Mesenchymal stem cell (in vitro differentiated cells and primary cell): ENCODE results near the gene IGSF22.

Source experiments
- DNase-seq: peaks from one replicate; pipeline ENCODE4 v3.0.0-alpha.2; 2013
- H2AFZ ChIP-seq: one replicate; pipeline ENCODE4 v1.6.1; 2013; ENCODE audit warnings: low read depth, mild to moderate bottlenecking, control low read depth, inconsistent platforms, low read length, moderate library complexity
- H2AK5ac ChIP-seq: 2 replicates; pipeline ENCODE4 v1.6.1; 2013; ENCODE audit warnings: low read length, moderate library complexity, mild to moderate bottlenecking, inconsistent platforms; ENCODE audit not compliant: severe bottlenecking
- H2BK120ac ChIP-seq: one replicate; pipeline ENCODE4 v1.6.1; 2013; ENCODE audit warnings: low read depth, mild to moderate bottlenecking, inconsistent platforms, low read length, moderate library complexity
- H2BK12ac ChIP-seq, 2 experiments: one replicate each; pipeline ENCODE4 v1.6.1; 2013; ENCODE audit warnings: inconsistent platforms in 2 of 2, low read length in 2 of 2, mild to moderate bottlenecking in 2 of 2, moderate library complexity in 2 of 2, control low read depth in 1 of 2
- H2BK15ac ChIP-seq: one replicate; pipeline ENCODE4 v1.6.1; 2013; ENCODE audit warnings: mild to moderate bottlenecking, low read depth, inconsistent platforms; ENCODE audit not compliant: poor library complexity, severe bottlenecking
- H2BK5ac ChIP-seq: 2 replicates; pipeline ENCODE4 v1.6.1; 2013; ENCODE audit warnings: low read depth, mild to moderate bottlenecking, low read length, control low read depth, inconsistent platforms; ENCODE audit not compliant: poor library complexity, severe bottlenecking
- H3K14ac ChIP-seq, 2 experiments: one replicate each; pipeline ENCODE4 v1.6.1; 2013; ENCODE audit warnings: inconsistent platforms in 2 of 2, low read length in 2 of 2, control low read depth in 1 of 2, mild to moderate bottlenecking in 1 of 2, moderate library complexity in 1 of 2
- H3K18ac ChIP-seq, 2 experiments: one replicate each; pipeline ENCODE4 v1.6.1; 2013; ENCODE audit warnings: inconsistent platforms in 2 of 2, low read length in 2 of 2, control low read depth in 1 of 2, low read depth in 1 of 2, mild to moderate bottlenecking in 1 of 2
- H3K23ac ChIP-seq, 2 experiments: one replicate each; pipeline ENCODE4 v1.6.1; 2013; ENCODE audit warnings: inconsistent platforms in 2 of 2, low read length in 2 of 2, mild to moderate bottlenecking in 2 of 2, moderate library complexity in 2 of 2, control low read depth in 1 of 2
- H3K27ac ChIP-seq: 2 replicates; pipeline ENCODE4 v1.5.1; 2013; ENCODE audit warnings: mild to moderate bottlenecking, moderate library complexity, low read length, control low read depth, inconsistent platforms; ENCODE audit not compliant: poor library complexity, severe bottlenecking
- H3K27me3 ChIP-seq, 2 experiments: 2 replicates each; pipeline versions ENCODE4 v1.6.1 to v1.7.0; 2013; ENCODE audit warnings: low read length in 2 of 2, mild to moderate bottlenecking in 2 of 2, moderate library complexity in 2 of 2, control low read depth in 1 of 2, inconsistent platforms in 1 of 2; ENCODE audit not compliant: control insufficient read depth in 1 of 2, insufficient read depth in 1 of 2
- H3K36me3 ChIP-seq, 2 experiments: 2 replicates each; pipeline versions ENCODE4 v1.6.1 to v1.7.0; 2013; ENCODE audit warnings: low read length in 2 of 2, control low read depth in 1 of 2, inconsistent platforms in 1 of 2, low read depth in 1 of 2, mild to moderate bottlenecking in 1 of 2; ENCODE audit not compliant: insufficient read depth in 2 of 2, control insufficient read depth in 1 of 2
- H3K4ac ChIP-seq, 2 experiments: one replicate each; pipeline ENCODE4 v1.6.1; 2013; ENCODE audit warnings: inconsistent platforms in 2 of 2, low read length in 2 of 2, mild to moderate bottlenecking in 2 of 2, moderate library complexity in 2 of 2, control low read depth in 1 of 2, low read depth in 1 of 2
- H3K4me1 ChIP-seq: 2 replicates; pipeline ENCODE4 v1.6.1; 2013; ENCODE audit warnings: low read depth, low read length, control low read depth; ENCODE audit not compliant: control insufficient read depth, insufficient read depth
- H3K4me2 ChIP-seq: 2 replicates; pipeline ENCODE4 v1.6.1; 2013; ENCODE audit warnings: low read length, mild to moderate bottlenecking, inconsistent platforms; ENCODE audit not compliant: poor library complexity, severe bottlenecking
- H3K4me3 ChIP-seq, 2 experiments: 2 replicates each; pipeline versions ENCODE4 v1.5.1 to v1.7.0; 2013; ENCODE audit warnings: low read length in 2 of 2, mild to moderate bottlenecking in 2 of 2, control low read depth in 1 of 2, low read depth in 1 of 2; ENCODE audit not compliant: insufficient read depth in 1 of 2
- H3K79me1 ChIP-seq: replicated peaks from 2 replicates; pipeline ENCODE4 v1.6.1; 2013; ENCODE audit warnings: mild to moderate bottlenecking, control low read depth, low read length, inconsistent platforms; ENCODE audit not compliant: poor library complexity, severe bottlenecking
- H3K9ac ChIP-seq: 2 replicates; pipeline ENCODE4 v1.7.0; 2013; ENCODE audit warnings: mild to moderate bottlenecking, low read length, moderate library complexity
- H3K9me3 ChIP-seq: 2 replicates; pipeline ENCODE4 v1.7.0; 2013; ENCODE audit warnings: mild to moderate bottlenecking, low read length; ENCODE audit not compliant: control insufficient read depth
- H4K8ac ChIP-seq: one replicate; pipeline ENCODE4 v1.6.1; 2013; ENCODE audit warnings: inconsistent platforms, mild to moderate bottlenecking, low read length, moderate library complexity
- H4K91ac ChIP-seq: one replicate; pipeline ENCODE4 v1.6.1; 2013; ENCODE audit warnings: mild to moderate bottlenecking, low read length, inconsistent platforms
- WGBS: methylation state at CpG from one replicate; pipeline ENCODE4 v1.1.7; 2013; ENCODE audit warnings: mixed read lengths; 5-methylcytosine and 5-hydroxymethylcytosine counted together

The IGSF22 gene

DNA sequence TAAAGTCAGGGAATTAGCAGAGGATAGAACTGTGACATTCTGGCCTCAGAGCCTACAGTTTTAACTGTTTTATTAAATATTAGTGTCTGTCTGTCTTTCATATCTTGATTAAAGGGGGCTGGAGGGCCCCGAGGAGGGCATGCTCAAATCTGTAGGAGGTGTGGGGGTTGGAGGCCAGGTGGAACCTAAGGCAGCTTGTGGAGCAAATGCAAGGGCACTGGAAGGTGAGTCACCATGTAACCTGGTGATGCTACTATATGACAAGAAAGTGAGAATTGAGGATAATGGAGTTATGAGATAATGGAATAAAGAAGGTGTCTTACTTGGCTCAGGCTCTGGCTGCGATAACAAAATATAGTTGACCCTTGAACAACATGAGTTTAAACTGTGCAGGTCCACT lies 54.7 kb downstream of the IGSF22 start:
- Histone ChIP-seq H3K14ac (no peak overlapping the region), H3K79me1 (no peaks in the 10 kb centered on the region), H3K36me3 (no peaks in the 10 kb centered on the region), H4K8ac (no peak overlapping the region), H2AK5ac (no peak overlapping the region), H3K9me3 (no peaks in the 10 kb centered on the region), H2BK5ac (no peak overlapping the region), H2BK120ac (no peak overlapping the region), H2BK12ac (no peak overlapping the region), H3K23ac (no peak overlapping the region), H2BK15ac (no peak overlapping the region), H3K18ac (no peak overlapping the region), H3K9ac (no peak overlapping the region), H3K27me3 (no peaks in the 10 kb centered on the region), H3K27ac (no peak overlapping the region), H4K91ac (no peak overlapping the region), H3K4me1 (no peaks in the 10 kb centered on the region), H3K4me2 (no peak overlapping the region), H2AFZ (no peak overlapping the region), H3K4me3 (no peak overlapping the region), H3K4ac (no peak overlapping the region)
- no peak for DNase-seq
- 88% methylated on average over 2 of the region's 2 CpGs for WGBS

GRCh38 chr11:18669711-18670110 lies 56.3 kb downstream of the IGSF22 start:
- H3K23ac ChIP-seq, result no peak overlapping the region
- no peak overlapping the region for H3K14ac ChIP-seq
- peak overlapping the region in 1 of 2 experiments; percentile 13 for H3K4me3 ChIP-seq
- H3K27me3 ChIP-seq, result peaks cover 0 to 7% of the 10 kb centered on the region in 2 experiments
- no peak for DNase-seq
- WGBS, result 59% methylated on average over 3 of the region's 4 CpGs
- H3K9me3 ChIP-seq, result no peaks in the 10 kb centered on the region
- no peak overlapping the region for H2BK120ac ChIP-seq
- no peak overlapping the region for H3K18ac ChIP-seq
- no peak overlapping the region for H2AK5ac ChIP-seq
- no peak overlapping the region for H4K8ac ChIP-seq
- no peaks in the 10 kb centered on the region for H3K36me3 ChIP-seq
- H2BK15ac ChIP-seq, result no peak overlapping the region
- no peaks in the 10 kb centered on the region for H3K4me1 ChIP-seq
- H4K91ac ChIP-seq, result no peak overlapping the region
- no peaks in the 10 kb centered on the region for H3K79me1 ChIP-seq
- peak overlapping the region; percentile 40 for H3K9ac ChIP-seq
- H3K27ac ChIP-seq, result no peak overlapping the region
- H2BK12ac ChIP-seq, result no peak overlapping the region
- H3K4me2 ChIP-seq, result no peak overlapping the region
- no peak overlapping the region for H3K4ac ChIP-seq
- H2AFZ ChIP-seq, result no peak overlapping the region
- H2BK5ac ChIP-seq, result no peak overlapping the region

DNA sequence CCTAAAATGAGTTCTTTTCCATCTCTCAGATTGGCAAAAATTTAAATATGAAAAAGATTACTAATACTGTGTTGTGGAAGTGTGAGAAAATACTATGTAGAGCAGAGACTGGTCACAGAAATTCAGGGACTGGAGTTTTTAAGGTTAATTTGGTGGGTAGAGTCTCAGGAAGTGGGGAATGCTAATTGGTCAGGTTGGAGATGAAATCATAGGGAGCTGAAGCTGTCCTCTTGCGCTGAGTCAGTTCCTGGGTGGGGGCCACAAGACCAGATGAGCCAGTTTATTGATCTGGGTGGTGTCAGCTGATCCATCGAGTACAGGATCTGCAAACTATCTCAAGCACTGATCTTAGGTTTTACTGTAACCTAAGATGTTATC lies 56.8 kb downstream of the IGSF22 start:
- Histone ChIP-seq H2AK5ac (no peak overlapping the region), H3K14ac (no peak overlapping the region), H2BK15ac (no peak overlapping the region), H2AFZ (no peak overlapping the region), H3K36me3 (no peaks in the 10 kb centered on the region), H3K4me1 (no peaks in the 10 kb centered on the region), H3K23ac (no peak overlapping the region), H3K9me3 (no peaks in the 10 kb centered on the region), H4K91ac (no peak overlapping the region), H3K79me1 (no peaks in the 10 kb centered on the region), H2BK120ac (no peak overlapping the region), H3K4ac (no peak overlapping the region), H3K18ac (no peak overlapping the region), H3K27me3 (peaks cover 0 to 7% of the 10 kb centered on the region in 2 experiments), H3K4me2 (no peak overlapping the region), H3K4me3 (peak overlapping the region in 1 of 2 experiments; percentile 13), H3K27ac (no peak overlapping the region), H4K8ac (no peak overlapping the region), H2BK5ac (no peak overlapping the region), H2BK12ac (no peak overlapping the region), H3K9ac (peak overlapping the region; percentile 40)
- 57% methylated on average over 1 of the region's 2 CpGs for WGBS
- DNase-seq, result no peak

GRCh38 chr11:18668131-18668530 lies 57.9 kb downstream of the IGSF22 start:
- no peak overlapping the region for H2AFZ ChIP-seq
- H2BK12ac ChIP-seq, result no peak overlapping the region
- H3K9ac ChIP-seq, result no peak overlapping the region
- H3K9me3 ChIP-seq, result no peaks in the 10 kb centered on the region
- H4K8ac ChIP-seq, result no peak overlapping the region
- H3K4me3 ChIP-seq, result no peak overlapping the region
- no peak for DNase-seq
- H3K14ac ChIP-seq, result no peak overlapping the region
- H3K27me3 ChIP-seq, result peaks cover 0 to 7% of the 10 kb centered on the region in 2 experiments
- no peak overlapping the region for H3K4me2 ChIP-seq
- H2BK15ac ChIP-seq, result no peak overlapping the region
- no peak overlapping the region for H4K91ac ChIP-seq
- H3K4ac ChIP-seq, result no peak overlapping the region
- H3K18ac ChIP-seq, result no peak overlapping the region
- H3K79me1 ChIP-seq, result no peaks in the 10 kb centered on the region
- no peak overlapping the region for H3K27ac ChIP-seq
- 96% methylated on average over 4 of the region's 4 CpGs for WGBS
- H2BK5ac ChIP-seq, result no peak overlapping the region
- no peak overlapping the region for H2BK120ac ChIP-seq
- H2AK5ac ChIP-seq, result no peak overlapping the region
- no peaks in the 10 kb centered on the region for H3K36me3 ChIP-seq
- H3K4me1 ChIP-seq, result no peaks in the 10 kb centered on the region
- H3K23ac ChIP-seq, result no peak overlapping the region
